Measurements from ENCODE around the gene RASL11B. TPM values are rescaled to one million over a fixed set of nuclear protein-coding genes. Genes with fewer than 3 reads are reported as not detected.

The RASL11B gene
- total and polyA plus RNA-seq, 2 donors (not counting 3 experiments of a cell fraction or from before 2014, with no cell fraction given): 0.83 TPM; not detected in 1

DNA sequence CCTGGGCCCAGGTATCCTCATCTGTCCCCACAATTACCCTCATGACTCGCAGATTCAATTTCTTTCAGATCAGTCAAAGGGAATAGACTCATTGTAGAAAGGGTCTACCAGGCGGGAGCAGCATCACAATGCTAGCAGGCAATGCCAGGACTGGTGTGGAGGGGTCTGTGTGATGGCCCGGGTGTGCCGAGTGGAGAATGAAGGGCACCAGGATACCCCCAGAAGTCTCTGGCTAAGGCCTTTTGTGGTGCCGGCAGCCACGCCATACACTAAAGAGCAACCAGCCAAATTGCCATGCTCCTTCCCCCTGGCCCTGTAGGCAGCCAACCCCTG lies 37.9 kb upstream of the RASL11B start:
- H3K4me3 ChIP-seq (replicated peaks in 1 of 3; ENCODE audit: insufficient read depth in 1 of 3, low read depth in 1 of 3, low read length in 3 of 3): no peak overlapping the region
- H3K27ac ChIP-seq (ENCODE audit: insufficient read depth, low read depth, low read length): no peak overlapping the region
- no peaks in the 10 kb centered on the region for H3K9me3 ChIP-seq (replicated peaks; ENCODE audit: control insufficient read depth, insufficient read depth, low read length)
- no peak overlapping the region for H2AFZ ChIP-seq (ENCODE audit: low read depth, low read length)
- no peaks in the 10 kb centered on the region for H3K27me3 ChIP-seq (ENCODE audit: control insufficient read depth in 2 of 2, insufficient read depth in 2 of 2, low read length in 2 of 2)
- no peak overlapping the region for H3K9ac ChIP-seq (replicated peaks; ENCODE audit: extremely low read depth, insufficient read depth, low read length)
- ChIA-PET POLR2A (no interaction called here), CTCF (no interaction called here)
- intact Hi-C loops (cut with micrococcal nuclease): no loop called here
- H4K20me1 ChIP-seq (replicated peaks; ENCODE audit: control insufficient read depth, extremely low read depth, insufficient read depth, low read length): no peaks in the 10 kb centered on the region
- no peak overlapping the region for H3K4me2 ChIP-seq (ENCODE audit: insufficient read depth, low read length)
- no peak for TF ChIP-seq EZH2 (IDR thresholded peaks at IDR 0.05; ENCODE audit: borderline replicate concordance, low read depth, low read length, severe bottlenecking)
- TF ChIP-seq GATA2 (IDR thresholded peaks at IDR 0.05; ENCODE audit: insufficient read depth, insufficient read length, low read depth, low read length): no peak
- no peak for TF ChIP-seq JUN (IDR thresholded peaks at IDR 0.05; ENCODE audit: borderline replicate concordance, insufficient read depth, insufficient read length, low read depth)
- TF ChIP-seq, protein P1, sequence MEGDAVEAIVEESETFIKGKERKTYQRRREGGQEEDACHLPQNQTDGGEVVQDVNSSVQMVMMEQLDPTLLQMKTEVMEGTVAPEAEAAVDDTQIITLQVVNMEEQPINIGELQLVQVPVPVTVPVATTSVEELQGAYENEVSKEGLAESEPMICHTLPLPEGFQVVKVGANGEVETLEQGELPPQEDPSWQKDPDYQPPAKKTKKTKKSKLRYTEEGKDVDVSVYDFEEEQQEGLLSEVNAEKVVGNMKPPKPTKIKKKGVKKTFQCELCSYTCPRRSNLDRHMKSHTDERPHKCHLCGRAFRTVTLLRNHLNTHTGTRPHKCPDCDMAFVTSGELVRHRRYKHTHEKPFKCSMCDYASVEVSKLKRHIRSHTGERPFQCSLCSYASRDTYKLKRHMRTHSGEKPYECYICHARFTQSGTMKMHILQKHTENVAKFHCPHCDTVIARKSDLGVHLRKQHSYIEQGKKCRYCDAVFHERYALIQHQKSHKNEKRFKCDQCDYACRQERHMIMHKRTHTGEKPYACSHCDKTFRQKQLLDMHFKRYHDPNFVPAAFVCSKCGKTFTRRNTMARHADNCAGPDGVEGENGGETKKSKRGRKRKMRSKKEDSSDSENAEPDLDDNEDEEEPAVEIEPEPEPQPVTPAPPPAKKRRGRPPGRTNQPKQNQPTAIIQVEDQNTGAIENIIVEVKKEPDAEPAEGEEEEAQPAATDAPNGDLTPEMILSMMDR (IDR thresholded peaks at IDR 0.05; ENCODE audit: extremely low read depth in 1 of 2, insufficient read depth in 1 of 2, low read depth in 1 of 2, low read length in 2 of 2): no peak
- no peak for FAIRE-seq
- dilution Hi-C loops (cut with MboI; ENCODE audit: extremely low pct_ligation_motif_present, low sequenced_read_pairs): no loop called here
- H3K4me1 ChIP-seq (ENCODE audit: control insufficient read depth, extremely low read depth, insufficient read depth, low read length): no peaks in the 10 kb centered on the region
- no peaks in the 10 kb centered on the region for H3K79me2 ChIP-seq (ENCODE audit: control insufficient read depth, insufficient read depth, low read length)
- no peaks in the 10 kb centered on the region for H3K36me3 ChIP-seq (ENCODE audit: control insufficient read depth in 2 of 2, extremely low read depth in 1 of 2, insufficient read depth in 2 of 2, low read length in 2 of 2)
- BruUV-seq (replicated peaks): no TSS peak
- no peak for DNase-seq (ENCODE audit: low read depth, low spot score)
- no peaks in the 10 kb centered on the region for H3K9me1 ChIP-seq (replicated peaks; ENCODE audit: control insufficient read depth, extremely low read depth, insufficient read depth, low read length)

DNA sequence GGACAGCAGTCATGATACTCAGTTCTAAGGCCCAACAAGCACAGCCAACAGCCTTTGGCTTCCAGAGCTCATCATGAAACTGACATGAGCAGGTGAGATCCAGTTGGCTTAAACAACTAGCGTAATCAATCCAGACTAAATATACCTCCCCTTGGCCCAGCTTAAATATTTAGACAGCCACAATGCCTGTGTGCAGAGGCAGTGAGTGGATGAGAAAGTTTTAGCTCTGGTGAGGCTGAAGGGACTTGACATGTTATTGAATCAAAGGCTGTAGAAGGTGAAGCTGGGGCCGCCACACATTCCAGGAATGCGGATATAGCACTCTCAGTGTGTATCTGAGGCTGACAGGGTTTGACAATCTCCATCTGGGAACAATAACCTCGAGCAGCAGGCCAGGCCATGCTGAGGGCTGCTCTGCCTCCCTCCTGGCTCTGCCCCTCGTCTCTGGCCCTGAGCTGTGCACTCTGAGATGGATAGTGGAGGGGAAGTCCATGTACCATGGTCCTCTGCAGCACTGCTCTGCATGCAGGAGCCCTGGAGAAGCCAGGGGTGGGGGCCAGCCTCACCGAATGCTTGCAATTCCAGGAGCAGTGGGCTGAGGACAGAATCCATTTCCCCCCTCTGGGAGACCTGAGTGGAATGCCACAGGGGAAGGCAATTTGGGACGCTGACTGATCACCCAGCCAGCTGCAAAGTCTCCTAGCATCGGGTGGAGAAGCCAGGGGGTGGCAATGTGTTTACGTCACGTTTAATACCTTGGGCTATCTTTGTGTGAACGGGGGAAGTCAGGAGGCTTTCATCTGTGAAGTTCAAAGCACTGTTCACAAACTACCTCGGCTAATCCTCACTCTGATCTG lies 37.3 kb upstream of the RASL11B start:
- H3K9ac ChIP-seq (replicated peaks; ENCODE audit: extremely low read depth, insufficient read depth, low read length): no peak overlapping the region
- H4K20me1 ChIP-seq (replicated peaks; ENCODE audit: control insufficient read depth, extremely low read depth, insufficient read depth, low read length): no peaks in the 10 kb centered on the region
- ChIA-PET CTCF (no interaction called here), POLR2A (no interaction called here)
- dilution Hi-C loops (cut with MboI; ENCODE audit: extremely low pct_ligation_motif_present, low sequenced_read_pairs) (no loop called here), intact Hi-C loops (cut with micrococcal nuclease) (no loop called here)
- BruUV-seq (replicated peaks): no TSS peak
- H3K27me3 ChIP-seq (ENCODE audit: control insufficient read depth in 2 of 2, insufficient read depth in 2 of 2, low read length in 2 of 2): no peaks in the 10 kb centered on the region
- H2AFZ ChIP-seq (ENCODE audit: low read depth, low read length): no peak overlapping the region
- H3K4me3 ChIP-seq (replicated peaks in 1 of 3; ENCODE audit: insufficient read depth in 1 of 3, low read depth in 1 of 3, low read length in 3 of 3): no peak overlapping the region
- H3K9me1 ChIP-seq (replicated peaks; ENCODE audit: control insufficient read depth, extremely low read depth, insufficient read depth, low read length): no peaks in the 10 kb centered on the region
- TF ChIP-seq GATA2 (IDR thresholded peaks at IDR 0.05; ENCODE audit: insufficient read depth, insufficient read length, low read depth, low read length) (no peak), EZH2 (IDR thresholded peaks at IDR 0.05; ENCODE audit: borderline replicate concordance, low read depth, low read length, severe bottlenecking) (no peak), MYC (IDR thresholded peaks at IDR 0.05; ENCODE audit: low read depth, low read length) (no peak), POLR2AphosphoS5 (IDR thresholded peaks at IDR 0.05; ENCODE audit: insufficient read depth, low read depth, low read length) (no peak), FOS (IDR thresholded peaks at IDR 0.05; ENCODE audit: borderline replicate concordance, insufficient read depth, low read length) (no peak), JUN (IDR thresholded peaks at IDR 0.05; ENCODE audit: borderline replicate concordance, insufficient read depth, insufficient read length, low read depth) (no peak), POLR2A (IDR thresholded peaks at IDR 0.05; ENCODE audit: low read depth, low read length) (no peak)
- TF ChIP-seq, protein P2, sequence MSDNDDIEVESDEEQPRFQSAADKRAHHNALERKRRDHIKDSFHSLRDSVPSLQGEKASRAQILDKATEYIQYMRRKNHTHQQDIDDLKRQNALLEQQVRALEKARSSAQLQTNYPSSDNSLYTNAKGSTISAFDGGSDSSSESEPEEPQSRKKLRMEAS (IDR thresholded peaks at IDR 0.05; ENCODE audit: insufficient read depth, insufficient read length): no peak
- TF ChIP-seq, protein P1 (IDR thresholded peaks at IDR 0.05; ENCODE audit: extremely low read depth in 1 of 2, insufficient read depth in 1 of 2, low read depth in 1 of 2, low read length in 2 of 2): no peak
- FAIRE-seq: no peak
- DNase-seq (ENCODE audit: low read depth, low spot score): no peak
- no peaks in the 10 kb centered on the region for H3K4me1 ChIP-seq (ENCODE audit: control insufficient read depth, extremely low read depth, insufficient read depth, low read length)
- no peak overlapping the region for H3K4me2 ChIP-seq (ENCODE audit: insufficient read depth, low read length)
- H3K27ac ChIP-seq (ENCODE audit: insufficient read depth, low read depth, low read length): no peak overlapping the region
- H3K79me2 ChIP-seq (ENCODE audit: control insufficient read depth, insufficient read depth, low read length): no peaks in the 10 kb centered on the region
- H3K9me3 ChIP-seq (replicated peaks; ENCODE audit: control insufficient read depth, insufficient read depth, low read length): no peaks in the 10 kb centered on the region
- H3K36me3 ChIP-seq (ENCODE audit: control insufficient read depth in 2 of 2, extremely low read depth in 1 of 2, insufficient read depth in 2 of 2, low read length in 2 of 2): no peaks in the 10 kb centered on the region
